ENCODE data around the gene FBXO48. TPM values are rescaled to one million over a fixed set of nuclear protein-coding genes. Genes with fewer than 3 reads are reported as not detected.
"Not testable (repeated sequence)": the region's sequence is repeated elsewhere in the genome, so short reads cannot be mapped to it uniquely, and the experiment has no call there.

Gene FBXO48
- polyA plus RNA-seq, 1 donor = 2.3 TPM

DNA sequence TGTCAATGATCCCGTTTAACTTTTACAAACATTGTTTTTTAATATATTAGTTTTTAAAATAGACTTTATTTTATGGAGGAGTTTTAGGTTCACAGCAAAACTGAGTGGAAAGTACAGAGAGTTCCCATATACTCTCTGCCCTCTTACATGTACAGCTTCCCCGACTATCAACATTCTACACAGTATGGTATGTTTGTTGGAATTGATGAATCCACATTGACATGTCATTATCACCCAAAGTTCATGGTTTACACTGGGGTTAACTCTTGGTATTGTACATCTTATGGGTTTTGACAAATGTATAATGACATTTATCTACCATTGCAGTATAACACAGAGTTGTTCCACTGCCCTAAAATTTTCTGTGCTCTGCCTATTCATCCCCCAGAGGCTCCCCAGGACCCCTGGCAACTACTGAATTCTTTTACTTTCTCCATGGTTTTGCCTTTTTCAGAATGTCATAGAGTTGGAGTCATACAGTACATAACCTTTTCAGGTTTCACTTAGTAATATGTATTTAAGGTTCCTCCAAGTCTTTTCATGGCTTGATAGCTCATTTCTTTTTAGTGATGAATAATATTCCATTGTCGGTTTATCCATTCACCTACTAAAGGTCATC is 5.8 kb upstream of the FBXO48 start:
- no peak for DNase-seq

DNA sequence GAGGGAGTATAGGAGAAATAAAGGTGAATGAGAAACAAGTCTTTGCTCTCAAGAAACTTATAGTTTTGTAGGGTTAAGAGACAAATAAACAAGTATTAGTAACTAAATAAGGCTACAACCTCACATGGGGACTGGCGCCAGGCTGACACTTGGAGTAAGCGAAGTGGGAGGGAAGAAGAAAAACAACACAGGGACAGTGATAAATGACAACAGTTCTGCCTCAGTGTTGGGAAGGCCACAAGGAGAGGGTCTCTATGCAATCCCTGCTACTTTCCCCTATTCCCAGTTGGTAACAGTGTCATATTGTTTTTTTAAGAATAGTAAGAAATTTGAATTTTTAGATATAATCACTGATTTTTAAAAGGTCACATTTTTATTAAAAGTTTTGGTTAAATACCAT is 4.3 kb upstream of the FBXO48 start:
- DNase-seq = no peak

DNA sequence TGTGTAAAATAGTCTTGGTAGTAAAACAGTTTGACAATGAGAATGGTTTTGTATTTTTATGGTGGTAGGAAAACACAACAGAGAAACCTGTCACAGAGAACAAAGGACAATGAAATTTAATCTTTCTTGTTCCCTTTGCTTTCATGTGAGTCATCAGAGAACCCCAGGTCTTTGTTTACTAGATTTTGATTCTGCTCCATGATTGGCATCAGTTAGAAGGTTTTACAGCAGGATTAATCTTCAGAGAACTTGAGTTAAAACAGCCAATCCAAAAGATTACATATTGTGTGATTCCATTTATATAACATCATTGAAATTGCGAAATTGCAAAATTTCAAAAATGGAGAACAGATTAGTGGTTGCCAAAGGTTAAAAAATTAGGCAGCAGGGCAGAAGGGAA is 2.8 kb upstream of the FBXO48 start:
- no peak for DNase-seq

DNA sequence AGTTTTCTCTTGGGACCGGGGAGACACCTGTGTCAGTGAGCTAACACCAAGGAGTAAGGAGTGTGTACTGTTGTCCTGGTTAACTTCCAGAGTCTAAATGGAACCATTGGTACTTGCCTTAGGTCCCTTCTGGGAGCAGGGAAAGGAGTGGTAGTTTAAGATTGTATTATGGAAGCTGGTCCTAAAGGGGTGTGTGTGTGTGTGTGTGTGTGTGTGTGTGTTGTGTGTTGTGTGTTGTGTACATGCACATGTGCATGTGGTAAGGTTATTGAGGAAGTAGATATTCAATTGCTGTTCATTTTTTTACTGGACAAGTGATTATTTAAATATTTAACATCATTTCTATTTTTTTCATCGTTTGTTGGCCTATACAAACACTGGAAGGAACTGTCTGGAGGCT is 1.7 kb upstream of the FBXO48 start:
- DNase-seq = no peak

DNA sequence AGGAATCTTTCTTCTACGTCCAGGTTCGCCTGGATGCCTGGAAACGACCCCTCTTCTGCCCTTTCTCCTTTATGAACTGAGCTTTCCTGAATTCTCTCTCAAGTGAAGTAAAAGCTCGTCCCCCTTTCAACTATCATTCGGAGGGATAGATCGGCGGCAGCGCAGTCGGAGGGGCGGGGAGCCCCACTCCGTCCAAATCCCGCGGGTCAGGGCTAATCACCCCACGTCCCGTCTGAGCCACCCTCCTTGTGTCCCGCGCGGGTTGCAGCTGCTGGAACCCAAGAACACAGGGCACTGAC is 367 bp downstream of the FBXO48 start:
- no peak for DNase-seq

DNA sequence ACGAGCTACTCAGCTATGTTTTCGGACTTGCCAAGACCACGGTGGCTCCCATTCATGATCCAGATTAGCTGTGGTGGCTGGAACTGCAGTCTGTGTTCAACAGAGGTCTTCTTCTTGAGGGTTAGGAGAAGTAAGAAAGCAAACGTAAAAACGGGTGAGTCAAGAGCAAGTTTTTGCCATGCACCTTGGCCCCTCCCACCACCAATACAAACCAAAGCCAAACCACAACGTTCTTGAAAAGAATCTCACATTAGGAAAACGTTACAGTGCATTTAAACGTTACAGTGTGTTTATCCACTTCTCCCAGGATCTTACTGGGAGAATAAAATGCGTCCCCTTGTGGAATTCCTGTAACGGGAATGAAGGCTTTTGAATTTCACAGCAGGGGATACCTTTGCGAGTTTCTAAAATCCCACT is 725 bp downstream of the FBXO48 start:
- peak; percentile 26 for DNase-seq

DNA sequence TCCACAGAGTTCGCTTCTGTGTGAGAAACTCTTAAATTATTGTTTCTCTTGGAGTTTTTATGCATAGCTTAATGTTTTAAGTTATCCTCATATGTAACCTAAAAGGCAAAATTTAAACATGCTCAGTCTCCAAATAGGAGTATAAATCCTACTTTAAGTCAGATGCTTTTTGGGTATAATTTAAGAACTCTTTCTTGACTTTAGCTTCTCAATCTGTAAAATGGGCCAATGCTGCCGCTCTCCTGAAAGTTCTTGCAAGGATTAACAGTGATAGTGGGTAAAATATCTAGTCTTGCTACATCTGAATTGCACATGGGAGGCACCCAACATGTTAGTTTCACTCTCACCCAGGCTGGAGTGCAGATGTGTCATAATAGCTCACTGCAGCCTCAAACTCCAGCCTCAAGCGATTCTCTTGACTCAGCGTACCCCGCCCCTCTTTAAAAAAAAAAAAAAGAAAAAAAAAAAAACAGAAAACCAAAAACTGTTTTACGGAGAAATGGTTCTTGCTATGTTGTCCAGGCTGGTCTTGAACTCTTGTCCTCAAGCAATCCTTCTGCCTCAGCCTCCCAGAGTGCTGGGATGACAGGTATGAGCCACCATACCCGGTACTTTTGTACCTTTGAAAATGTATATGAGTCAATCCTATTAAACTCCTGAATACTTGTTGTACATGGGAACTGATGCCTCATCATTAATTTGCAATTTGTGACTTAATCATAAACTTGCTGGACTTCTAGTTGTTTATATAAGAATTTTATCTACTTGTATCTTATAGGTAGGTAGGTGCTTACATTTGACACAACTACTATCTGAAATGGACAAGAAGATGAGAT is 1.8 kb downstream of the FBXO48 start:
- DNase-seq = no peak

DNA sequence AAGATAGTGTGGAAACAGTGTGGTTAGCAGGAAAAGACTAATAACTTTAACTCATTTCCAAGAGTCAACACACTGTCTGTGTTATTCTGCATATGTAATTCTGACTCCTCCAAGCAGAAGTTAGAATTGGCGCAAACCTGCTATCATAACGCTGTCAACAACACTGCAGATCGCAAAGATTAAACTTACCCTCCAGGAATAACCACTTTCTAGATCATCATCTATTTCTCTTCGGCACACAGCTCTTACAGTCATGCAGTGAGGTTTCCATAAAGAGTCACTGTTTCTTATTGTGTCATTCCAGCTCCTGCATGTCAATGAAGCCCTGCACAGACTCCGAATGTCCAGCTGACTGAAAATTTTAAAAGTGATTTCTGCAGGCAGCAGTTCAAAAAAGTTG is 2.4 kb downstream of the FBXO48 start:
- no peak for DNase-seq

DNA sequence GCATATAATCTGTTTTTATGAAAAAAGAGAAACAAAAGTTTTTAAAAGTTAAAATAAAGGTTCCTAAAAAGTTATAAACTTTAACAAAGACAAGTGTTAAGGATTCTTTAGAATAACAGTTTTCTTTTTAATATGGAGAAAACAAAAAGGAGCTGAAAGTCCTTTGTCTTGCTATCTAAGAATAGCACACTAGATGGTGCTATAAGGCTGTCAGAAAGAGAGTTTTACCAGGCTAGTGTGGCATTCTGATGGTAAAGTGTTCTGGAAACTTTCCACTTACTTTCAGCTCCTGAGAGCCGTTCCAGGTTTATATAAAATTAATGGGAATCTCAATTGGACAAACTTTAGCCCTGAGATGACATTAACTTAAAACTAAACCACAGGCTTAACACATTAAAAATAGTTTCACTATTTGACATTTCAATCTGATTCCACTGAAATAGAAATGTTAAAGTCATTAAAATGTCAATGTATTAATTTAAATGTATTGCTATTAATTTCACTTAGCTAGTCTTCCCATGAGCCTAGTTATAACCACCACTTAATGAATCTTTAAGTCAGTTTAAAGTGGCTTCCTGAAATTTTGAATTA is 3.7 kb downstream of the FBXO48 start:
- peak; percentile 61 for DNase-seq

DNA sequence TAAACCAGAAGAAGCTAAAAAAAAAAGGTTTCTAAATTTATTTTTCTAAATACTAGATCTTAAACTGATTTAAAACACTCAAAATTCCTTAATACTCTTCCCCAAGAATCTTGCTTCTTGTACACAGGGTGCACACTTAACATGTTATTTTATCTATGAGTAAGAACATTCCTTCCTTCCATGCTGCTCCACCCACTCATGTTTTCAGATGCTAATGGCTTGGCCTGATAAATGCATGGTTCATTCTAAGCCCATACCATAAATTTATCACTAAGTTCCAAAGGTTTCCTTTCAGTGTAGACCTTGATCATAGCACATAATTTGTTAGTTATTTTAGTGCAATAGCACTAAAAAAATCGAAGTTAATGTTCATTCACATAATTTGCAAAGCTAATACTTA is 8.1 kb downstream of the FBXO48 start:
- no peak for DNase-seq

DNA sequence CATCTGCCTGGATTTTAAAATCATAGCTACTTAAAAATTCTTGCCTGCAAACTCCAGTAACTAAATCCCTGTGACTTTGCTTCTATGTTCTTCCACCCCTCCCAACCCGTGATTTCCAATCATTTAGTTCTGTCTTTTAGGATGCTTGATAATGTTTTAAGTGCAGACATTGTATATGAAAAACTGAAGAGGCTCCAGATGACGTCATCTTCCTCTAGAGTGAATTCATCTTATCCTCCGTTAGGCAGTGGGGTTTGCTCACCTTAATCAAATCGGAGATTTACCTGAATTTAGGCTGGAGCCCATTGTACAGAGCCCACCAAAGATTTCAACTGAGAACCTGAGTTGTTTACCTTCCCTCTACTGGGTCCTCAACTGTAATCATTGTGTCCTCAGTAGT is 10.9 kb downstream of the FBXO48 start:
- DNase-seq = no peak

DNA sequence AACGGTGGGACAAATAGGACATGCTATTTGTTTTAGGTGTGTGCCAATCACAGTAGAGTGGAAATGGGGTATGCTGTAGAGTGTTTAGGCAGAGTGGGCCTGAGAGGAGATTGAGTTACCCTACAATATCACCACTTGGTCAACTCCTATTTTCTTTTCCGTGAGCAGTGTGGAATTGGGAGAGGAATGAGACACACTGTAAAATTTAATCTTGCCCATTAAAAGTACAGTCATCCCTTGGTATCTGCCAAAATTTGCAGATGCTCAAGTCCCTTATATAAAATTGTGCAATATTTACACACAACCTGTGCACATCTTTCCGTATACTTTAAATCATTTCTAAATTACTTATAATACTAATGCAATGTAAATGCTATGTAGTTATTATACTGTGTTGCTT is 12.4 kb downstream of the FBXO48 start:
- DNase-seq = no peak

DNA sequence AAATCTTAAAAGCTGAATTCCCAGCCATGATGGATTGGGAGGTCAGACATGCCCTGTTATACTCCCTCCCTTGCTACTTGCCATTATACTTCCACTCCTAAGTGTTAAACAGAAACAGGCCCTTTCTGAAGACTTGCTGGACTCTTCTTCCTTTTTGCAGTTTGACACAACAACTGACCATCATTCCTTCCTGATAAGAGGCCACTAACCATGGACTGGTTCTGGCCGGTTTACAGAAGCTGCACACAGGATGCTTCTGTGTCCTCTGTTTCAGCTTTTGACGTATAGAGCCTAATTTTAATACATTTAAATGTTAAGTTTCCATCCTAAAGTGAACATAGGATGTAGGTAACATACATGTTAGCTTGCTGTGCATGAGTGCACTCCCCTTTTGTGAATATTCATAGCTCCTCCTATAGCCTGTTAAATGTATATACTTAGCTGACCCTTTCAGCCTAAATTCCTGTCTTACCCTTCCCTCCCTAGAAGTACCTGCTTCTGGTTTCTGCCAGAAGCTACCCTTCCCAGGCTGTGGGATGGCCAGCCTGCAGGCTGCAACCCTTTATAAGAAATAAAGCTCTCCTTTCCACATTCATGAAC is 13.2 kb downstream of the FBXO48 start:
- no peak for DNase-seq

DNA sequence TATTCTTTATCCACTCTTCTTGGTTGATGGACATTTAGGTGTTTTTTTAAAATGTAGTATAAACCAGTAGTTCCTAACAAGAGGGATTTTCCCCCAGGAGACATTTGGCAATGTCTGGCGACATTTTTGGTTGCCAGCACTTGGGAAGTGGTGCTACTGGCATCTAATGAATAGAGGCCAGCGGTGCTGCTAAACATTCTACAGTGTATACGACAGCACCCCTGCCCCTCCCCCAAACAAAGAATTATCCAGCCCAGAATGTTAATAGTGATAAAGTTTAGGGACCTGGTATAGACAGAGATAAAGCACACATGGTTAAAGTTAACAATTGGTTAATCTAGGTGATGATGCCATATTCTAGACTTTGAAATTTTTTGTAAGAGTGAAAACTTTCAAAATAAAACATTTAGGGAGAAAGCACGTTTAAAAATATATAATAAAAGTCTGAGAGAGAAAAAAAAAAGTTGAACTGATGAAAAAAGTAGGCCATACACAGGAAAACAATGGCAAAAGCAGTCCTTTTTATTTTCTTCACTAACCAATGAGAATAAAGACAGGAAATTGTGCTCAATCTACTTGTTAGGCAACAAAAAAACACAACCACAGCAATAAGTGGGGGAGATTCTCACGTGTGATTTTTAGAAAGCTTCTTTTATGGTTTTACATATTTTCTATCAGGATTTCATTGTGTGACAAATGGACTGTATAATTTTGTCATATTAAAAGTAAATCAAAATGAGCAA is 14.8 kb downstream of the FBXO48 start:
- no peak for DNase-seq

DNA sequence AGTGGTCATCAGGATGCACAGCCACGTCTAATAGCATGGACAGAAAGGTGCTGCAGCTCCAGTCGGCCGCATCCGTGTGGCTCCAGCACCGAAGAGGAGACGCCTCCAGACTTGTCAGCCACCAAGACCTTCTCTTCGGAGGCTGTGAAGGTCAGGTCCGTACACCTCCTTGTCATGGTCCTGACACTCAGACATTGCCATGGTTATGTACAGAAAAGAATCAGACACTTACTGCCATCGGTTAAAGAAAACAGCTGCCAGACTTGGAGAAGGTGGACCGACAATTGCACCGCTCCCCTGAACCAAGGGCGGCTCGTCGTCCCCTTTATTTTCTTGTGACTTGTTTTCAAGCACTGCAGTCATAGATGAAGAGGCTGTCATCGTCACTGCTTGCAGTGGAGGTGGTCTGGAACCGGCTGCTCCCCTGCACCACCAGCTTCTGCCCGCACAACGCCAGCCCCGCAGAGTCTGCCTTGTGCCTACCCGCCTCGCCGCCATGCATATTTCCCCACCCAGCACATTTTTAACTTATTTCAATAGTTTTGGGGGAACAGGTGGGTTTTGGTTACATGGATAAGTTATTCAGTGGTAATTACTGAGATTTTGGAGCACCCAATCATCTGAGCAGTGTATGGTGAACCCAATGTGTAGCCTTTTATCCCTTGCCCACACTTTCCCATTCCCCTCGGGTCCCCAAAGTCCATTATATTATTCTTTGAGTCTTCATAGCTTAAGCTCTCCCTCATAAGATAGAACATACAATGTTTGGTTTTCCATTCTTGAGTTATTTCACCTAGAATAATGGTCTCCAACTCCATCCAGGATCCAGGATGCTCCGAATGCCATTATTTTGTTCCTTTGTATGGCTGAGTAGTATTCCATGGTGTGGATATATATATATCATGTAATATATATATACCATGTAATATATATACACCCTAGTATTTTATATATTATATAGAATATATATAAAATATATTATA is 18.1 kb downstream of the FBXO48 start:
- no peak for DNase-seq

DNA sequence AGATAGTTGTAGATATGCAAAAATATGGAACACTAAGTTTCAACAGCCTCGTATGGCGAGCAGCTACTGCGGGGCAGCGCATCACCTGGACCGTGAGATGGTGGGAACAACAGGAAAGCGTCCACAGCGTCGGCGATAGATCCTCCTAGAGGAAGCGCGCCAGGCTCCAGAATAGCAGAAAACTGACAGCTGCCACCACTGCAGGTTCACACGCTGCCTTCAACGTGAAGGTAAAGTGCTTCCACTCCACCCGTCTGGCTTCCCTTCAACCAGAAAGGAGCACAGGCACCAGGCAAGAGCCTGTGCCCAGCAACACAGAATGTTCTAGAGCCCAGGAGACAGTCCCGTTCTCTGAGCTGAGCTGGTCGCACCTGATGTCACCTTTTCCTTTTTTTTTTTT is 20.0 kb downstream of the FBXO48 start:
- no peak for DNase-seq

DNA sequence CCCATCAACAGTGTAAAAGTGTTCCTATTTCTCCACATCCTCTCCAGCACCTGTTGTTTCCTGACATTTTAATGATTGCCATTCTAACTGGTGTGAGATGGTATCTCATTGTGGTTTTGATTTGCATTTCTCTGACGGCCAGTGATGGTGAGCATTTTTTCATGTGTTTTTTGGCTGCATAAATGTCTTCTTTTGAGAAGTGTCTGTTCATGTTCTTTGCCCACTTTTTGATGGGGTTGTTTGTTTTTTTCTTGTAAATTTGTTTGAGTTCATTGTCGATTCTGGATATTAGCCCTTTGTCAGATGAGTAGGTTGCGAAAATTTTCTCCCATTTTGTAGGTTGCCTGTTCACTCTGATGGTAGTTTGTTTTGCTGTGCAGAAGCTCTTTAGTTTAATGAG is 20.7 kb downstream of the FBXO48 start:
- DNase-seq = not testable (repeated sequence)

DNA sequence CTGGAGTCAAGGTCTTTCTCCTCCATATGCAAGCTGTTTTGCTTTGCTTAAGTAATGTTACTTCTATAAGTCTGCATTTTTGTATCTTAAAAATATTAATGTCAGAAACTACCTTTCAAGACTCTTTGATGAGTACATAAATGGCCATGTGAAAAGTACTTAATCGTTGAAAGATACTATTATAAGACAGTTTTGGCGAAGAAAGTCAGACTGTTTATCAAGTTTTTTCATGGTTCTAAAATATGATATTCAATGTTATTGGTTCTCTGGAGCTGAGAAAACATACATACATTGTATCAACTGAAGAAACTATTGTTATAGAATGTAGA is 25.1 kb downstream of the FBXO48 start:
- DNase-seq = no peak

DNA sequence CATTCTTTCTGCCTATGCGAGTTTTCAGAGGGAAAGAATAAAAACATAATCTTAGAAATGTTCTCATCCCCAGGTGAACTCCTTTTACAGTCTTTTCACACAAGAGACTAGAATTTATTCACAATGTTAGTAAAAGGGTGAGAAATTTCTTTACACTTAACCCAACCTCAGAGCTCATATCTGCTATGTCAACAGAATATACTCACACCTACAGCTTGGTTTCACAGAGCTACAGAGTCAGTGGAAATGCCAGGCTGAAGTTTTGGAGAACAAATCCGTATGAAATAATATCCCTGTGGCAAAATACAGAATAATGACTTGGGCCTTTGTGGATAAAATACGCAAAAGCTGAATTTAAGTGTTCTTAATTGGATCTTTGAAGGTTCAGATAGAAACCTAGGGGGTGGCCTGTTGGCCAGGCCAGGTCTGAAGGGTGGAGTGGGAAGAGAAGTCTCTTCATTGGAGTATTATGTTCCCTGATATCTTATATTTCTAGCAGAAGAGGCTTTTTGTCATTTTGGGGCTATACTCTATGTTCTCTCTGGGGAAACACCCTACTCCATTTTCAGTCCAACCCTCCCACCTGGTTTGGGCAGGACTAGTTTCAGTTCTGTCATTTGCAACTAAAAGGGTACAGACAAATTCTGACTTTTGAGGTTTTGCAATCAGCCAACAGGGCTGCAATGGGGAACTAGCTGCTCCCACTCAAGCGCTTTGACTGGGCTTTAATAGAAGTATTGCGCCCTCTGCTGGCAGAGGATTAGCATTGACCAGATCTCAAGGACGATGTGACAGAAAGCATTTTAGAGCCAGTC is 25.7 kb downstream of the FBXO48 start:
- peak; percentile 87 for DNase-seq

DNA sequence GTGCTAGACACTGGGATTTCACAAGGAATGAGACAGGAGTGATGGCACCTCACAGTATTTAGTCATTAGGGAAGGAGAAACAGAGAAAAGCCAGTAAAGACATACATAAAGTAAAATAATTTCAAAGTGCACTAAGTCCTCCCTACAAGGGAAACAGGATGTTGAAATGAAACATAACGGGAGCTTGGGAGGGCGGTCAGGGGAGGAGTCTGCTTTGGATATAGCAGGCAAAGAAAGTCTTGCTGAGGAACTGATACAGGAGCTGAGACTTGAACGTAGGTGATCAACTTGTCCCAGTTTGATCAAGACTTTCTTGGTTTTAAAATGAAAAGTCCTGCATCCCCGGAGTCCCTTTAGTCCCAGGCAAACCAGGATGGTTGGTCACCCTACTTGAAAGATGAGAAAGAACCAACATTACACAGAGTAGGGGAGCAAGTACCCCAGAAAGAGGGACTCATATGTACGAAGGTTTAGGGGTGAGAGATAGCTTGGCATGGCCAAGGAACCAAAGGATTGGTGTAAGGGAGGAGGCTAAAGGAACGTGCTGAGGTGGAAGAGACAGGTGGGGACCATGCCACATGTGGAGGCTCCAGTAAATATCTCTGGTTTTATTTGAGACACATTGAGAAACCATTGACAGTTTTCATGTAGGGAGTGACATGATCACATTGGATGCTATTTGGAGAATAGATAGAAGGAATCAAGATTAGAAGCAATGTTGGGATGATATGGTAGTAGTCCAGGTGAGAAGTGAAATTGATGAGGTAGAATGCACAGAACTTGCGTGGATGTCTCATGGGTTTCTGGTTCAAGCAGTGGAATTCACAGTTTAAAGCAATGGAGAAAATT is 28.4 kb downstream of the FBXO48 start:
- no peak for DNase-seq

All from left kidney (tissue), 2 donors.